Measurements from ENCODE around the gene LMO7.

LMO7 gene

DNA sequence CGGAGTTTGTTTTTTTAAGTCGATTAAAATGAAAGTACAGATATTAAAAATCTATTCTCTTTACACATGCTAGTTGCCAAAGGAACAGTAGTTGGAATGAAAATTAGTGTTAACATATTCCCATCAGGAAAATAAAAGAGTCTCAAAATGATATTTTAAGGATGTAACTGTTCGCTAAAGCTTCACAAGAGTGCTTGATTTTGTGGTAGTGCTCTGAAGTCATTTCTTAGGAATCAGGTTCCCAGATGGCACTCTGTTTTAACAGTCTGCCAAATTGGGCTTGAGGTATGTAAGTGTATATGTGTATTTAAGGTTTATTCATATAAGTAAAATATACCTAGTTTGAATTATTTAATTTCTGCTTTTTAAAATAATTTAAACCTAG is 128.8 kb downstream of the LMO7 start:
- Histone ChIP-seq H3K79me2 (no peaks in the 10 kb centered on the region), H3K36me3 (ENCODE audit: control insufficient read depth, insufficient read depth, low read length) (no peaks in the 10 kb centered on the region), H3K4me3 (ENCODE audit: low read depth, low read length) (no peak overlapping the region), H3K4me1 (peaks cover 6% of the 10 kb centered on the region), H3K27me3 (ENCODE audit: control insufficient read depth, insufficient read depth, low read length) (no peaks in the 10 kb centered on the region), H3K9me3 (ENCODE audit: control insufficient read depth, low read length) (no peaks in the 10 kb centered on the region), H3K4me2 (ENCODE audit: low read length) (no peak overlapping the region), H2AFZ (no peak overlapping the region), H3K27ac (no peak overlapping the region), H3K9ac (no peak overlapping the region)
- TF ChIP-seq, protein P1, sequence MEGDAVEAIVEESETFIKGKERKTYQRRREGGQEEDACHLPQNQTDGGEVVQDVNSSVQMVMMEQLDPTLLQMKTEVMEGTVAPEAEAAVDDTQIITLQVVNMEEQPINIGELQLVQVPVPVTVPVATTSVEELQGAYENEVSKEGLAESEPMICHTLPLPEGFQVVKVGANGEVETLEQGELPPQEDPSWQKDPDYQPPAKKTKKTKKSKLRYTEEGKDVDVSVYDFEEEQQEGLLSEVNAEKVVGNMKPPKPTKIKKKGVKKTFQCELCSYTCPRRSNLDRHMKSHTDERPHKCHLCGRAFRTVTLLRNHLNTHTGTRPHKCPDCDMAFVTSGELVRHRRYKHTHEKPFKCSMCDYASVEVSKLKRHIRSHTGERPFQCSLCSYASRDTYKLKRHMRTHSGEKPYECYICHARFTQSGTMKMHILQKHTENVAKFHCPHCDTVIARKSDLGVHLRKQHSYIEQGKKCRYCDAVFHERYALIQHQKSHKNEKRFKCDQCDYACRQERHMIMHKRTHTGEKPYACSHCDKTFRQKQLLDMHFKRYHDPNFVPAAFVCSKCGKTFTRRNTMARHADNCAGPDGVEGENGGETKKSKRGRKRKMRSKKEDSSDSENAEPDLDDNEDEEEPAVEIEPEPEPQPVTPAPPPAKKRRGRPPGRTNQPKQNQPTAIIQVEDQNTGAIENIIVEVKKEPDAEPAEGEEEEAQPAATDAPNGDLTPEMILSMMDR (IDR thresholded peaks at IDR 0.05) = no peak

DNA sequence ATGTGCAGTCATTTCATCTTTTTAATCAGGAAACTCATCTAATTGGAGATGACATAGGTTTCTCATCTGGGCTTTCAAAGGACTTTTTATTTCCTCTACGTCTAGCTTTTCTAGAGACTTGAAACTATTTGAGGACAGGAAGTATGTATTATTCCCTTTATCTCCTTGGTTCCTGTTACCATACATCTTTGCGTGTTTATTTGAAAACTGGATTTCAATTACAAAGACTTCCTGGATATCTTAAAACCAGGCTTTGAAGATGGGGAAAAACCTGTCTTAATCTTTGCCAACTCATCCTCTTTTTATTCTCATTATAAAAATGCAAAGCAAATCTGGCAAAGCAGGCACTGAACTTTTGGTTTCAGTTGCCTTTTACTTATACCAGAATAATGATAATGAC is 130.5 kb downstream of the LMO7 start:
- no peak overlapping the region for H3K9ac ChIP-seq
- no peak overlapping the region for H2AFZ ChIP-seq
- no peaks in the 10 kb centered on the region for H3K79me2 ChIP-seq
- H3K27me3 ChIP-seq (ENCODE audit: control insufficient read depth, insufficient read depth, low read length) = no peaks in the 10 kb centered on the region
- H3K4me3 ChIP-seq (ENCODE audit: low read depth, low read length) = no peak overlapping the region
- no peak overlapping the region for H3K4me2 ChIP-seq (ENCODE audit: low read length)
- no peak overlapping the region for H3K27ac ChIP-seq
- no peaks in the 10 kb centered on the region for H3K9me3 ChIP-seq (ENCODE audit: control insufficient read depth, low read length)
- no peaks in the 10 kb centered on the region for H3K36me3 ChIP-seq (ENCODE audit: control insufficient read depth, insufficient read depth, low read length)
- peaks cover 8% of the 10 kb centered on the region for H3K4me1 ChIP-seq
- TF ChIP-seq, protein P1 (IDR thresholded peaks at IDR 0.05) = no peak

DNA sequence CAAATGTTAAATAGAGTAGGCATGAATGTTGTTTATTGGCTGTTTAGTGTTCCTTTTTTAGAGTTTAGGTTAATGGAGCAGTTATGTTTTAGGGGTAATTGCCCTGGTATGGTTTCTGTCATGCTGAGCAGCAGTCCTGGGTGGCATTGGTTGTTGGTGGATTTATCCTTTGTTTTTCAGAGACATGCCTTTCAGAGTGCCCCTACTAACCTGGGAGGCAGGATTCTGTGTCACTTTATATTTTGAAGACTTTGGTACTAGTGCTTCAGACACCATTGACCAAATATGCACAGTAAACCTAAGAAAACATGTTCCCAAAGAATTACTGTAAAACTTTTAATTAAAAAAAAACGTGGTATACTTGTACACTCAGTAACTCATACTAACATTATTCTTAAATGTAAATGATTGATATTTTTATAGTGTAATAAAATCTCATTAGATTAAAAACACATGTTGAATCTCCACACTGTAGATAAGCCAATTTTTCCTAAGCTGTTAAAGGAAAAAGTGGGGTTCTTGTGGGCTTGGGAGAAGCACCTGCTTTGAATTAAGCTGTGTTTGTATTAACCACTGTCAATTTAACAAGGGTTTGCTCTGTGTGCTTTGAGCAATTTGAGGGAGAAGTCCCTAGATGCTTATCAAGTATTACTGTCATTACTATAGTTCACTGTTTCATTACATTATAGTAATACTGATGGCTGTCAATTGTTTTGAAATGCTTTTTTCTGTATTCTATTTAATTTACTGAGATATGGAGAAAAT is 133.2 kb downstream of the LMO7 start:
- TF ChIP-seq, protein P1 (IDR thresholded peaks at IDR 0.05) = no peak
- no peaks in the 10 kb centered on the region for H3K79me2 ChIP-seq
- no peaks in the 10 kb centered on the region for H3K9me3 ChIP-seq (ENCODE audit: control insufficient read depth, low read length)
- H3K4me2 ChIP-seq (ENCODE audit: low read length) = no peak overlapping the region
- no peaks in the 10 kb centered on the region for H3K27me3 ChIP-seq (ENCODE audit: control insufficient read depth, insufficient read depth, low read length)
- H3K27ac ChIP-seq = no peak overlapping the region
- no peak overlapping the region for H2AFZ ChIP-seq
- H3K9ac ChIP-seq = no peak overlapping the region
- H3K4me1 ChIP-seq = peaks cover 4% of the 10 kb centered on the region
- H3K4me3 ChIP-seq (ENCODE audit: low read depth, low read length) = no peak overlapping the region
- no peaks in the 10 kb centered on the region for H3K36me3 ChIP-seq (ENCODE audit: control insufficient read depth, insufficient read depth, low read length)

DNA sequence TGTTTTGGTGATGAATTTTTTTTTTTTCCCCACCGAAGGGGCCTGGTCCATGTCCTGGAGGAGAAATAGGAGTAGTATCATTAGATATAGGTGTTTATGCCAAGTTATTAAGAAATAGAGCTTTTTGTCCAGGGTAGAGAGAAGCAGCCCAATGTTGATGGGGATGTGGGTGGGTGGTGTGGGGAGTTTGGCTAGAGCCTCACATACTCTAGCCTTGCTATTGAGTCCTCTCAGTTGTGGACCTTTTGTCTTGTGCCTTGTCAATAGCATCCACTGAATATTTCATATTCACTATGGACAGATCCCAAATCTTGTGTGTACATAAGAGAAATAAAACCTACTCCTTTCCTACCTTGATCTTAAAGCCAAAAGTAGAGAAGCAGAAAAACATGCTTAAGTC is 134.0 kb downstream of the LMO7 start:
- H3K27ac ChIP-seq = no peak overlapping the region
- H3K9me3 ChIP-seq (ENCODE audit: control insufficient read depth, low read length) = no peaks in the 10 kb centered on the region
- no peak overlapping the region for H3K9ac ChIP-seq
- peaks cover 4% of the 10 kb centered on the region for H3K4me1 ChIP-seq
- TF ChIP-seq, protein P1 (IDR thresholded peaks at IDR 0.05) = no peak
- H3K27me3 ChIP-seq (ENCODE audit: control insufficient read depth, insufficient read depth, low read length) = no peaks in the 10 kb centered on the region
- H3K36me3 ChIP-seq (ENCODE audit: control insufficient read depth, insufficient read depth, low read length) = no peaks in the 10 kb centered on the region
- H3K4me2 ChIP-seq (ENCODE audit: low read length) = peak overlapping the region; percentile 23
- H2AFZ ChIP-seq = no peak overlapping the region
- no peak overlapping the region for H3K4me3 ChIP-seq (ENCODE audit: low read depth, low read length)
- H3K79me2 ChIP-seq = no peaks in the 10 kb centered on the region

DNA sequence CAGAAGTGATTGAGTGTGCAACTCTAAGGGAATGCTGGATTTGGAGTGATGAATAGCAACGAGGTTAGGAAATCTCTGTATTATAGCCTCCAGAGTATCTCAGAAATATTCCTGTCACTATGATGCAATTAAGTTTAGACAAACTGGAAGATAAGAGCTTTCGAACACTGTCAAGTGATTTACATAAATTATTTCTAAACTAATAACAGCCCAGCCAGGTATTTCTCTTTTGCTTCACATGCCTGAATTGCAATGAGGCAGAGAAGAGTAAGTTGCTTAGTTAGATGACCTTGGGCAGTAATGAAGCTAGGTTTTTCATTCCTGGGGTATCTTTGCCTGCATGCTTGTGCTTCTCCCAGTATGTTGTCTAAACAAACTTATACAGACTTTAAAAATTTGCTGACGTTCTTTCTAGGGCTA is 134.5 kb downstream of the LMO7 start:
- TF ChIP-seq, protein P1 (IDR thresholded peaks at IDR 0.05) = no peak
- H3K4me2 ChIP-seq (ENCODE audit: low read length) = peak overlapping the region; percentile 23
- no peaks in the 10 kb centered on the region for H3K36me3 ChIP-seq (ENCODE audit: control insufficient read depth, insufficient read depth, low read length)
- no peak overlapping the region for H3K9ac ChIP-seq
- no peak overlapping the region for H2AFZ ChIP-seq
- H3K4me1 ChIP-seq = peaks cover 4% of the 10 kb centered on the region
- no peaks in the 10 kb centered on the region for H3K79me2 ChIP-seq
- no peaks in the 10 kb centered on the region for H3K9me3 ChIP-seq (ENCODE audit: control insufficient read depth, low read length)
- H3K27me3 ChIP-seq (ENCODE audit: control insufficient read depth, insufficient read depth, low read length) = no peaks in the 10 kb centered on the region
- H3K4me3 ChIP-seq (ENCODE audit: low read depth, low read length) = no peak overlapping the region
- H3K27ac ChIP-seq = no peak overlapping the region

Measured in parathyroid adenoma (tissue), 2 donors.